HepG2 (cell line): Measurements from ENCODE around the gene SLC16A6. TPM values are rescaled to one million over a fixed set of nuclear protein-coding genes. Genes with fewer than 3 reads are reported as not detected.

ENCODE experiments used
- CBFB ChIP-seq: sonication (generic); formaldehyde crosslinking; IDR thresholded peaks from 2 replicates; pipeline ENCODE4 v1.4.0; 2020; ENCODE audit warnings: missing genetic modification reagents
- GTF2F1 ChIP-seq: fragments of 150-350 bp; IDR thresholded peaks from 2 replicates; pipeline ENCODE4 v1.6.1; 2014; ENCODE audit warnings: low read length
- HINFP ChIP-seq: sonication (generic); formaldehyde crosslinking; IDR thresholded peaks from 2 replicates; pipeline ENCODE4 v1.4.0; 2020; ENCODE audit warnings: low read depth, mild to moderate bottlenecking, missing genetic modification reagents
- HOMEZ ChIP-seq: IDR thresholded peaks from 2 replicates; pipeline ENCODE4 v1.6.1; 2016; ENCODE audit warnings: low read depth
- IRX3 ChIP-seq: sonication (generic); formaldehyde crosslinking; IDR thresholded peaks from 2 replicates; pipeline ENCODE4 v1.8.1; 2023; ENCODE audit warnings: mild to moderate bottlenecking, low read depth, missing genetic modification reagents, borderline replicate concordance
- KLF13 ChIP-seq: sonication (generic); formaldehyde crosslinking; IDR thresholded peaks from 2 replicates; pipeline ENCODE4 v1.4.0; 2020; ENCODE audit warnings: mild to moderate bottlenecking, missing genetic modification reagents
- MEIS1 ChIP-seq: sonication (generic); formaldehyde crosslinking; IDR thresholded peaks from 2 replicates; pipeline ENCODE4 v1.9.0; 2021; ENCODE audit warnings: mild to moderate bottlenecking, missing genetic modification reagents, moderate library complexity, borderline replicate concordance
- NCOA2 ChIP-seq: sonication (generic); formaldehyde crosslinking; IDR thresholded peaks from 2 replicates; pipeline ENCODE4 v1.8.0; 2022; ENCODE audit warnings: inconsistent platforms
- NFE2L2 ChIP-seq: fragments of 150-350 bp; IDR thresholded peaks from 2 replicates; pipeline ENCODE4 v1.6.1; 2014; ENCODE audit warnings: low read length
- PCBP1 ChIP-seq: fragments of 200-400 bp; formaldehyde crosslinking; IDR thresholded peaks from 2 replicates; pipeline ENCODE4 v1.6.1; 2017; ENCODE audit warnings: mild to moderate bottlenecking, low read depth, low read length, borderline replicate concordance
- SOX6 ChIP-seq, 2 experiments: fragments of 450-650 bp in 1 of 2; sonication (generic) in 1 of 2; formaldehyde crosslinking in 1 of 2; IDR thresholded peaks; 2 replicates each; pipeline versions ENCODE4 v1.4.0 to v1.6.1; 2017 to 2020; ENCODE audit warnings: antibody characterized with exemption in 1 of 2, mild to moderate bottlenecking in 1 of 2, missing genetic modification reagents in 1 of 2
- TOE1 ChIP-seq: sonication (generic); formaldehyde crosslinking; IDR thresholded peaks from 2 replicates; pipeline ENCODE4 v1.4.0; 2020; ENCODE audit warnings: mild to moderate bottlenecking, missing genetic modification reagents
- TP53 ChIP-seq: sonication (generic); formaldehyde crosslinking; conservative IDR thresholded peaks from 2 replicates; pipeline ENCODE4 v1.4.0; 2020; ENCODE audit warnings: missing genetic modification reagents
- WIZ ChIP-seq: sonication (generic); formaldehyde crosslinking; IDR thresholded peaks from 2 replicates; pipeline ENCODE4 v1.5.1; 2020; ENCODE audit warnings: mild to moderate bottlenecking, missing genetic modification reagents
- ZBTB37 ChIP-seq: sonication (generic); formaldehyde crosslinking; IDR thresholded peaks from 2 replicates; pipeline ENCODE4 v1.4.0; 2020; ENCODE audit warnings: mild to moderate bottlenecking, missing genetic modification reagents
- ZFX ChIP-seq: sonication (generic); formaldehyde crosslinking; IDR thresholded peaks from 2 replicates; pipeline ENCODE4 v1.4.0; 2020; ENCODE audit warnings: mild to moderate bottlenecking, low read depth, missing genetic modification reagents, moderate library complexity
- ZNF124 ChIP-seq: sonication (generic); formaldehyde crosslinking; IDR thresholded peaks from 2 replicates; pipeline ENCODE4 v1.4.0; 2020; ENCODE audit warnings: missing genetic modification reagents
- ZNF207 ChIP-seq: fragments of 450-650 bp; IDR thresholded peaks from 2 replicates; pipeline ENCODE4 v1.6.1; 2016; ENCODE audit warnings: antibody characterized with exemption, borderline replicate concordance
- ZNF282 ChIP-seq: fragments of 450-650 bp; IDR thresholded peaks from 2 replicates; pipeline ENCODE4 v1.6.1; 2018; ENCODE audit not compliant: partially characterized antibody
- ZNF546 ChIP-seq: sonication (generic); formaldehyde crosslinking; conservative IDR thresholded peaks from 2 replicates; pipeline ENCODE4 v1.8.1; 2023; ENCODE audit warnings: mild to moderate bottlenecking, missing genetic modification reagents
- ZNF556 ChIP-seq: sonication (generic); formaldehyde crosslinking; IDR thresholded peaks from 2 replicates; pipeline ENCODE4 v1.4.0; 2020; ENCODE audit warnings: mild to moderate bottlenecking, missing genetic modification reagents, borderline replicate concordance
- ZNF615 ChIP-seq: sonication (generic); formaldehyde crosslinking; IDR thresholded peaks from 2 replicates; pipeline ENCODE4 v1.5.0; 2020; ENCODE audit warnings: mild to moderate bottlenecking, missing genetic modification reagents, borderline replicate concordance
- polyA plus RNA-seq, 8 experiments: library from polyadenylated mRNA; depleted of rRNA in 3 of 8; stranded (reverse) in 7 of 8; unstranded in 1 of 8; fragments of >200 nt; fragmentation: Illumina TruSeq in 4 of 8; extraction: Trizol in 4 of 8; gene quantifications; 2 replicates each; pipeline versions ENCODE4 v1.2.1 to v1.2.3, GENCODE V29; 2011 to 2016; ENCODE audit warnings: low read depth in 4 of 8, missing spikeins in 1 of 8, mixed read lengths in 1 of 8; ENCODE audit not compliant: insufficient read depth in 1 of 8
- total RNA-seq, 5 experiments: library from RNA; depleted of rRNA; stranded (reverse); fragments of >200 nt; fragmentation: Illumina TruSeq; extraction: Trizol; gene quantifications; 2 replicates each; pipeline ENCODE4 v1.2.3, GENCODE V29; 2016; ENCODE audit warnings: low read depth in 1 of 5
- TF ChIP-seq, protein P1 (sequence below): sonication (generic); formaldehyde crosslinking; IDR thresholded peaks from 2 replicates; pipeline ENCODE4 v1.8.0; 2022; ENCODE audit warnings: missing genetic modification reagents, mild to moderate bottlenecking, moderate library complexity, borderline replicate concordance

SLC16A6 gene
- total and polyA plus RNA-seq, 2 of the 13 experiments (the other 11 are each of a cell fraction or from before 2014, with no cell fraction given), result 1.1 to 44.7 TPM

DNA sequence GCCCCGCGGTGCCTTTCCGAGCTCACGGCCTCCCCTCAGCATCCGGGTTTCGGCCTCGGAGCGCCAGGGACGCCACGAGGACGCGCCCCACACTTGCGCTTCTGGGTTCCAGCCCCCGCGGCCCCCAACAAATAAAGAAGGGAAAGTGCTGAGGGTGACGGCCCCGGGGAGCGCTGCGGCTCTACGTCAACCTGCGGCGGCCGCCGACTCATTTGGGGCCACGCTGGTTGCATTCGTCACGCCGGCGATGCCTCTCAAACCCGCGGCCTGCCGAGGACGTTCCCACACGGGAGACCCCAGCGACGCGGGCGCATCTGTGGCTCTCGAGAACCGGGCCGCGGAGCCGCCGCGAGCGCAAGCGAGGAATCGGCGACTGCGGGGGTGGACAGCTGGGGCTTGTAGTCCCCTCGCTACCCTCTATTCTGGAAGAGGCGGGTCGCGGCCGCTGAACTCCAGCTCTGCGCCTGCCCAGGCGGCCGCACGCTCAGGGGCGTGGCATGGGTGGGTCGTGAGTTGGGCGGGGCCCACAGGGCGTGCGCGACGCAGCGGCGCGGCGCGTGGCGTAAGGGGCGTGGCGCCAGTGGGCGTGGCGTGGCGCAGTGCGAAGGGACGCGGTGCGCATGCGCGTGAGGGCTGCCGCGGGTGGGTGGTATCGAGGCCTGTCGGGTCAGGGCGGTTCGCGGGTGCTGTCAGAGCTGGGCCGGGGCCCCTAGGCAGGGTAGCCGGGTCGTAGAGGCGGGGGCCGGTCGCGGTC lies 43.3 kb downstream of the SLC16A6 start, which contains the start of gene AMZ2 (continued):
- peak; percentile 83; the same call in 1 of the 2 replicates for TF ChIP-seq HINFP
- TF ChIP-seq ZNF207, result no peak
- TF ChIP-seq CBFB, result peak; percentile 83; the same call in 1 of the 2 replicates
- TF ChIP-seq, protein P1, sequence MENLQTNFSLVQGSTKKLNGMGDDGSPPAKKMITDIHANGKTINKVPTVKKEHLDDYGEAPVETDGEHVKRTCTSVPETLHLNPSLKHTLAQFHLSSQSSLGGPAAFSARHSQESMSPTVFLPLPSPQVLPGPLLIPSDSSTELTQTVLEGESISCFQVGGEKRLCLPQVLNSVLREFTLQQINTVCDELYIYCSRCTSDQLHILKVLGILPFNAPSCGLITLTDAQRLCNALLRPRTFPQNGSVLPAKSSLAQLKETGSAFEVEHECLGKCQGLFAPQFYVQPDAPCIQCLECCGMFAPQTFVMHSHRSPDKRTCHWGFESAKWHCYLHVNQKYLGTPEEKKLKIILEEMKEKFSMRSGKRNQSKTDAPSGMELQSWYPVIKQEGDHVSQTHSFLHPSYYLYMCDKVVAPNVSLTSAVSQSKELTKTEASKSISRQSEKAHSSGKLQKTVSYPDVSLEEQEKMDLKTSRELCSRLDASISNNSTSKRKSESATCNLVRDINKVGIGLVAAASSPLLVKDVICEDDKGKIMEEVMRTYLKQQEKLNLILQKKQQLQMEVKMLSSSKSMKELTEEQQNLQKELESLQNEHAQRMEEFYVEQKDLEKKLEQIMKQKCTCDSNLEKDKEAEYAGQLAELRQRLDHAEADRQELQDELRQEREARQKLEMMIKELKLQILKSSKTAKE (CRISPR knock-in tag), result 0 out of 2 replicates have a peak, but pooled peaks have one; percentile 28
- TF ChIP-seq IRX3 (CRISPR knock-in tag), result 0 out of 2 replicates have a peak, but pooled peaks have one; percentile 66
- TF ChIP-seq SOX6 (IDR thresholded peaks at IDR 0.05), result no peak
- peak; percentile 64; the same call in 1 of the 2 replicates for TF ChIP-seq SOX6 (CRISPR knock-in tag; IDR thresholded peaks at IDR 0.05)
- TF ChIP-seq ZNF124, result no peak; the same call in 1 of the 2 replicates
- no peak for TF ChIP-seq ZBTB37 (CRISPR knock-in tag)
- TF ChIP-seq KLF13 (CRISPR knock-in tag), result peak; percentile 80; the same call in 1 of the 2 replicates
- no peak; the same call in 1 of the 2 replicates for TF ChIP-seq ZNF556
- TF ChIP-seq TOE1 (CRISPR knock-in tag), result no peak
- peak; percentile 97 for TF ChIP-seq ZFX (CRISPR knock-in tag)
- no peak for TF ChIP-seq NFE2L2
- no peak for TF ChIP-seq TP53 (CRISPR knock-in tag)
- peak; percentile 85 for TF ChIP-seq ZNF546 (CRISPR knock-in tag)
- no peak; the same call in 1 of the 2 replicates for TF ChIP-seq HOMEZ (CRISPR knock-in tag)
- TF ChIP-seq GTF2F1, result no peak
- peak; percentile 40; the same call in 1 of the 2 replicates for TF ChIP-seq NCOA2
- no peak for TF ChIP-seq ZNF615 (CRISPR knock-in tag)
- TF ChIP-seq ZNF282, result no peak
- no peak for TF ChIP-seq MEIS1 (CRISPR knock-in tag)
- TF ChIP-seq WIZ (CRISPR knock-in tag), result peak; percentile 91
- TF ChIP-seq PCBP1, result no peak
